ENCODE measurements around the gene ADAMTSL1. TPM values are rescaled to one million over a fixed set of nuclear protein-coding genes. Genes with fewer than 3 reads are reported as not detected.

ADAMTSL1 gene
- total and polyA plus RNA-seq, 2 experiments from 2014 or later: 2.3 to 5.0 TPM

DNA sequence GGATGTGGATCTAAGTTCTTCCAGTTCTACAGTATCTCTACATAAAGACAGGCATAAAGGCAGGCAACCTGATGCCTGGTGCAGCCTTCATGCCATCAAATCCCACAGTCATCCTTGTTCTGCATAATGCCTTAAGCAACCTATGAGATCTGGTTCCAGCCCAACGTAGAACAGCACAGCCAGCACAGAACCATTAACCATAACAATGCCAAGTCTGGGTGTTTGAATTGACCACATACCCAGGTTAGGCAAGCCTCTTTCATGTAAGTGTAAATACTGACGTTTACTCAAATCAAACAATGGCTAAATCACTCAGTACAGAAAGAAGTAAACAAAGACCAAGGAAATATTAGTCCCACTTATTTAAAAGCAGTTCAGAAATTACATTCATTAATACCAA, 195.0 kb downstream of the ADAMTSL1 start:
- DNase-seq (ENCODE audit: low spot score) (peak; percentile 49), ATAC-seq (peak; percentile 98)
- Mint-ChIP-seq H3K4me1 (peaks cover 14% of the 10 kb centered on the region), H3K36me3 (ENCODE audit: low read depth) (no peaks in the 10 kb centered on the region), H3K9me3 (no peaks in the 10 kb centered on the region), H3K4me3 (no peak overlapping the region), H3K27me3 (ENCODE audit: insufficient read depth, low read depth, poor library complexity) (no peaks in the 10 kb centered on the region), H3K27ac (no peak overlapping the region; the same call in 1 of the 2 replicates)
- Histone ChIP-seq H3K79me2 (replicated peaks; ENCODE audit: insufficient read depth) (no peaks in the 10 kb centered on the region), H3K9me2 (ENCODE audit: insufficient read depth) (no peaks in the 10 kb centered on the region), H3F3A (replicated peaks; ENCODE audit: low read depth) (no peaks in the 10 kb centered on the region), H3K4me2 (no peak overlapping the region), H2AFZ (no peak overlapping the region), H3K27ac (ENCODE audit: low read depth) (no peak overlapping the region), H3K4me1 (ENCODE audit: insufficient read depth) (no peaks in the 10 kb centered on the region), H3K36me3 (ENCODE audit: insufficient read depth) (no peaks in the 10 kb centered on the region), H3K27me3 (ENCODE audit: insufficient read depth) (no peaks in the 10 kb centered on the region), H4K20me1 (replicated peaks; ENCODE audit: insufficient read depth) (no peaks in the 10 kb centered on the region), H3K4me3 (no peak overlapping the region)
- no peak for TF ChIP-seq POLR2AphosphoS5 (IDR thresholded peaks at IDR 0.05; ENCODE audit: low read depth)
- no peak for TF ChIP-seq JUNB (IDR thresholded peaks at IDR 0.05; ENCODE audit: unreplicated experiment)
- TF ChIP-seq, protein P1, sequence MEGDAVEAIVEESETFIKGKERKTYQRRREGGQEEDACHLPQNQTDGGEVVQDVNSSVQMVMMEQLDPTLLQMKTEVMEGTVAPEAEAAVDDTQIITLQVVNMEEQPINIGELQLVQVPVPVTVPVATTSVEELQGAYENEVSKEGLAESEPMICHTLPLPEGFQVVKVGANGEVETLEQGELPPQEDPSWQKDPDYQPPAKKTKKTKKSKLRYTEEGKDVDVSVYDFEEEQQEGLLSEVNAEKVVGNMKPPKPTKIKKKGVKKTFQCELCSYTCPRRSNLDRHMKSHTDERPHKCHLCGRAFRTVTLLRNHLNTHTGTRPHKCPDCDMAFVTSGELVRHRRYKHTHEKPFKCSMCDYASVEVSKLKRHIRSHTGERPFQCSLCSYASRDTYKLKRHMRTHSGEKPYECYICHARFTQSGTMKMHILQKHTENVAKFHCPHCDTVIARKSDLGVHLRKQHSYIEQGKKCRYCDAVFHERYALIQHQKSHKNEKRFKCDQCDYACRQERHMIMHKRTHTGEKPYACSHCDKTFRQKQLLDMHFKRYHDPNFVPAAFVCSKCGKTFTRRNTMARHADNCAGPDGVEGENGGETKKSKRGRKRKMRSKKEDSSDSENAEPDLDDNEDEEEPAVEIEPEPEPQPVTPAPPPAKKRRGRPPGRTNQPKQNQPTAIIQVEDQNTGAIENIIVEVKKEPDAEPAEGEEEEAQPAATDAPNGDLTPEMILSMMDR (conservative IDR thresholded peaks at IDR 0.05; ENCODE audit: low read depth in 2 of 2): no peak
- no peak for TF ChIP-seq EZH2 (IDR thresholded peaks at IDR 0.05; ENCODE audit: low read depth, unreplicated experiment)
- TF ChIP-seq CREB1 (CRISPR knock-in tag; IDR thresholded peaks at IDR 0.05; ENCODE audit: low read depth): no peak
- TF ChIP-seq, protein P2, sequence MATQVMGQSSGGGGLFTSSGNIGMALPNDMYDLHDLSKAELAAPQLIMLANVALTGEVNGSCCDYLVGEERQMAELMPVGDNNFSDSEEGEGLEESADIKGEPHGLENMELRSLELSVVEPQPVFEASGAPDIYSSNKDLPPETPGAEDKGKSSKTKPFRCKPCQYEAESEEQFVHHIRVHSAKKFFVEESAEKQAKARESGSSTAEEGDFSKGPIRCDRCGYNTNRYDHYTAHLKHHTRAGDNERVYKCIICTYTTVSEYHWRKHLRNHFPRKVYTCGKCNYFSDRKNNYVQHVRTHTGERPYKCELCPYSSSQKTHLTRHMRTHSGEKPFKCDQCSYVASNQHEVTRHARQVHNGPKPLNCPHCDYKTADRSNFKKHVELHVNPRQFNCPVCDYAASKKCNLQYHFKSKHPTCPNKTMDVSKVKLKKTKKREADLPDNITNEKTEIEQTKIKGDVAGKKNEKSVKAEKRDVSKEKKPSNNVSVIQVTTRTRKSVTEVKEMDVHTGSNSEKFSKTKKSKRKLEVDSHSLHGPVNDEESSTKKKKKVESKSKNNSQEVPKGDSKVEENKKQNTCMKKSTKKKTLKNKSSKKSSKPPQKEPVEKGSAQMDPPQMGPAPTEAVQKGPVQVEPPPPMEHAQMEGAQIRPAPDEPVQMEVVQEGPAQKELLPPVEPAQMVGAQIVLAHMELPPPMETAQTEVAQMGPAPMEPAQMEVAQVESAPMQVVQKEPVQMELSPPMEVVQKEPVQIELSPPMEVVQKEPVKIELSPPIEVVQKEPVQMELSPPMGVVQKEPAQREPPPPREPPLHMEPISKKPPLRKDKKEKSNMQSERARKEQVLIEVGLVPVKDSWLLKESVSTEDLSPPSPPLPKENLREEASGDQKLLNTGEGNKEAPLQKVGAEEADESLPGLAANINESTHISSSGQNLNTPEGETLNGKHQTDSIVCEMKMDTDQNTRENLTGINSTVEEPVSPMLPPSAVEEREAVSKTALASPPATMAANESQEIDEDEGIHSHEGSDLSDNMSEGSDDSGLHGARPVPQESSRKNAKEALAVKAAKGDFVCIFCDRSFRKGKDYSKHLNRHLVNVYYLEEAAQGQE (IDR thresholded peaks at IDR 0.05; ENCODE audit: unreplicated experiment): no peak
- no peak for TF ChIP-seq NANOG (IDR thresholded peaks at IDR 0.05; ENCODE audit: borderline replicate concordance)
- no peak for TF ChIP-seq STAT1 (IDR thresholded peaks at IDR 0.05; ENCODE audit: unreplicated experiment)
- TF ChIP-seq ZNF114 (CRISPR knock-in tag; IDR thresholded peaks at IDR 0.05): no peak
- TF ChIP-seq, protein P3, sequence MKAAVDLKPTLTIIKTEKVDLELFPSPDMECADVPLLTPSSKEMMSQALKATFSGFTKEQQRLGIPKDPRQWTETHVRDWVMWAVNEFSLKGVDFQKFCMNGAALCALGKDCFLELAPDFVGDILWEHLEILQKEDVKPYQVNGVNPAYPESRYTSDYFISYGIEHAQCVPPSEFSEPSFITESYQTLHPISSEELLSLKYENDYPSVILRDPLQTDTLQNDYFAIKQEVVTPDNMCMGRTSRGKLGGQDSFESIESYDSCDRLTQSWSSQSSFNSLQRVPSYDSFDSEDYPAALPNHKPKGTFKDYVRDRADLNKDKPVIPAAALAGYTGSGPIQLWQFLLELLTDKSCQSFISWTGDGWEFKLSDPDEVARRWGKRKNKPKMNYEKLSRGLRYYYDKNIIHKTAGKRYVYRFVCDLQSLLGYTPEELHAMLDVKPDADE (IDR thresholded peaks at IDR 0.05): no peak
- no peak for TF ChIP-seq ZNF331 (CRISPR knock-in tag; IDR thresholded peaks at IDR 0.05; ENCODE audit: low read depth)
